Sigmoid colon (tissue), 4 donors: ENCODE data around the gene OR8D4.

ENCODE experiments used
- CTCF ChIP-seq, 4 experiments: fragments of 450-650 bp in 3 of 4; fragments of 200-600 bp in 1 of 4; IDR thresholded peaks; one replicate each; pipeline ENCODE4 v1.5.1; 2016 to 2019; ENCODE audit warnings: antibody characterized with exemption in 4 of 4, mild to moderate bottlenecking in 3 of 4, moderate library complexity in 2 of 4
- EP300 ChIP-seq, 4 donors: sonication (generic); formaldehyde crosslinking; IDR thresholded peaks; one replicate each; pipeline ENCODE4 v1.6.1; 2017; ENCODE audit warnings: antibody characterized with exemption in 4 of 4
- POLR2A ChIP-seq, 2 donors: fragments of 450-650 bp; IDR thresholded peaks; one replicate each; pipeline ENCODE4 v1.6.1; 2016; ENCODE audit warnings: antibody characterized with exemption in 2 of 2, mild to moderate bottlenecking in 2 of 2, moderate library complexity in 2 of 2
- POLR2AphosphoS5 ChIP-seq, 4 donors: sonication (generic); formaldehyde crosslinking; IDR thresholded peaks; one replicate each; pipeline ENCODE4 v1.6.1; 2017; ENCODE audit warnings: antibody characterized with exemption in 4 of 4

GRCh38 chr11:123905826-123906225 lies 3.9 kb downstream of the OR8D4 start:
- TF ChIP-seq CTCF (IDR thresholded peaks at IDR 0.05) (no peak), EP300 (IDR thresholded peaks at IDR 0.05) (no peak), POLR2A (IDR thresholded peaks at IDR 0.05) (no peak), POLR2AphosphoS5 (IDR thresholded peaks at IDR 0.05) (no peak)
